NCI-H1436 (cell line): Measurements from ENCODE around the gene LEMD1.
A peak's percentile ranks its signal among the peaks of the same experiment; 100 is the strongest.
"Not testable (repeated sequence)": the region's sequence is repeated elsewhere in the genome, so short reads cannot be mapped to it uniquely, and the experiment has no call there.

Experiments
- DNase-seq: peaks from one replicate; lab custom pipeline; 2025; lab: John Stamatoyannopoulos, UW

LEMD1 gene

DNA sequence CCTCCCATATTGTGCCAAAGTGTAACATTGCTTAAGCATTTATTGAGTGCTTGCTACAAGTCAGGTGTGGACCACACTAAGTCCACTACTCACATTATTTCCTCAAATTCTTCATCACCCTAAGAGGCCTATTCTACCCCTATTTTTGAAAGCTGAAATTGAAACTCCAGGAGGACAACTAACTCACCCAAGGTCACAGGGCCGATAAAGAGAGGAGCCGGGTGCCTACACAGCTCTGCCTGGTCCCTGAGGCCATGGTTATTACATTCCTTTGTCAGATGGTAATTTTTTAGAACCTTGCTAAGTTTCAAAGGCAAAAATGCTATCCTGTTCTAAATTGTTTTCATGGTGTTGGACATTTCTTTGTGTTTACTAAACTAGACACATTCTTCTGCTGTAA, 41.0 kb downstream of the LEMD1 start:
- no peak for DNase-seq

DNA sequence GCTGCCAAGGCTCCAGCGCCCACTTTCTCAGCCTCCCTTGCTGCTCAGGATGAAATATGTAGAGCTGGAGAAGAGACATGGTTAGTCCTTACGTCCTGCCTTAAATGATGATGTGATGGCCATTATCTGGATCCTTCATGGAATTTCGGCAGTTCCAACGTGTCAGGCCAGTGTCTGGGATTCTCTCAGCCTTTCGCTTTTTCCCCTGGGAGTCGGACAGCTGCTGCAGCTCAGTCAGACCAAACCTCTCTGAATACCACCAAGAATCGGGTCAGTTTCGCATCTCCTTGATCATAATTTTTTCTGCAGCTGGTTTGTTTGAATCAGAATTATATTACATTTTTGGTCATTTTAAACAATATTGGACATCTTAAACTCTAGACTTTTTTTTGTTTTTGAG, 42.8 kb downstream of the LEMD1 start:
- DNase-seq: no peak

DNA sequence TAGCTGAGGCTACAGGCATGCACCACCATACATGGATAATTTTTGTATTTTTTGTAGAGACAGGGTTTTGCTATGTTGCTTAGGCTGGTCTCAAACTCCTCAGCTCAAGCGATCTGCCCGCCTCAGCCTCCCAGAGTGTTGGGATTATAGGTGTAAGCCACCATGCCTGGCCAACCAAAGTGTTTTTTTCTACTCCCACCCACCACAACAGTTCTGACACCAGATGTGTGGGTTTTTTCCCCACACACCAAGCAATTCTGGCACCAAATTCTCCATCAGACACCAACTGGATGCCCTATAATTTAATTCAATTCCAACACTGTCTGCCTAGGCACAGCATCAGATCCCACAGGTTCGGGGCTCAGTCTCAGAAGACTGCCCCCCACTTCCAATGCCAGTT, 44.5 kb downstream of the LEMD1 start:
- DNase-seq: no peak

DNA sequence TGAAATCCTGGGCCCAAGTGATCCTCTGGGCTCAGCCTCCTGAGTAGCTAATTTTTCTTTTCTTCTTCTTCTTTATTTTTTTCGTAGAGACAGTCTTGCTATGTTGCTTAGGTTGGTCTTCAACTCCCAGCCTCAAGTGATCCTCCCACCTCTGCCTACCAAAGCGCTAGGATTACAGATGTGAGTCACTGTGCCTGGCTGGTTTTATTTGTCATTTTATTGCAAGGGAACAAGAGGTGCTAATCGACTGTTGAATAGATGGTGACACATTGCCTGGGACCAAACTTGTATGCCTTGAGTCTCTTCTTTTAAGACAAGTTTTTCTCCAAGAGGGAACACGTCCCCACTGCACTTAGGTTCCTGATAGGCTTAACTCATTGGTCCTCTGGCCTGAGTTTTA, 45.1 kb downstream of the LEMD1 start:
- no peak for DNase-seq

DNA sequence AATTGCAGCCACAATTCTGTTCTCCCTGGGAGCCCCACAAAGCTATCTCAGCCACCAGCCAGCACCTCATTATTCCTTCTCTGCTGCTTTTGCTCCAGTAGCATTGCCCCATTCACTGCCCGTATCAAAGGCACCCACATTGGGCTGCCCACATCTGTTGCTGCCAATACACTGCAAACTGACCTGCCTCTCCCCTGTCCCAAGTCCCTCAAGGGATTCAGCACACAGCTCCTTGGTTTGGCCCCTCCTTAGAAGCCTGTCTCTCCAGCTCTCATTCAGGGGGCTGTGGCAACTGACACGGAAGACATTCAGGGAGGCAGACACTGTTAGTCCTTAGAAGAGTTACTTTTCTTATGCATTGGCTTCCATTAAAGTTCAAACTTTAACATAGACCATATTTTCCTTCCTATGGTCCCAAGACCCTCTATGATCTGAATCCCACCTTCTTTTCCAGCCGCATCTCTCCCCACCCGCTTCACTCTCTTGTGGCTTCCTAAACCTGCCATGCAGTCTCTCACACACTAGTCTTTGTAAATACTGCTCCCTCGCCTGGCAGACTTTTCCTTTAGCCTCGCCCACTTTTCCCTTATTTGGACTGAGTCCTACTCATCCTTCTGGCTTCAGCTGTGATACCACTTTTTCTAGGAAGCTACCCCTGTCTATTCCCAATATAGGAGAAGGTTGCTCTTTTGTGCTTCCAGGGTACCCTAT, 45.9 kb downstream of the LEMD1 start:
- no peak for DNase-seq

DNA sequence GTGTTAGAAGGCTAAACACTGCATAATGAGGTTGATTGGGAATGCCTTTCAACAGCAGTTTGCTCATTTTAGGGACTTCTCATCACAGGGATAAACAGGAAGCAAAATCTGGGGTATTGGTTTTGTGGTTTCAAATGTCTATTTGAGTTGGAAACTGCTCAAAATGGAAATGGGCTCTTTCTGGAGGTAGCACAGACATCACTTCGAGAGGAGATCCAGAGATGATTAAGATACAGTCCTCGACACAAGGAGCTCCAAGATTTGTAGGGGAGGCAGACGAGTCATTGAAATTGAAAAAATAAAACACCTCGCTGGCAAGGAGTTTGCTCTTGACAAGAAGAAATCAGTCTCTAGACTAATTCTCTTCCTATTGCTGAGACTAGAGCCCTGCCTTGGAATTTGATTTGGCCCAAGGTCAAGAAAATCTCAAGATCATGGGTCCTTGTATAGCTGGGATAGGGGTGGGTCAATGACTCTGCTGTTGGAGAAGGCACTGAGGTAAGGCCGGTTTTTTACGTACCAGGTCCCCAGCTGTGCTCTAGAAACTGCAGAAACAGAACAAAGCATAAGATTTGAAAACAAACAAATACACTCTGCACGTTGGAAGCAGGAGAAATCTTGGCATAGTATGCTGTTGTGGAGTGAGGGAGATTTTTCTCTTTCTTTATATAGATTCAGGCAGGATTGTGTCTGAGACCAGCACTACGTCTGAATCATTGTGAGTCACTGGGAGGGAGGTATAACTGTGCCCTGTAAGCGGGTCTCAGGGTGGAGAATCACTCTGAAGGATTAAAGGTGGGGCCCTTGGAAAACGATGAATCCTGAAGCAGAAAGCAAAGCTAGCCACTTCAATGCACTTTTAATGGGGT, 47.4 kb downstream of the LEMD1 start:
- no peak for DNase-seq

DNA sequence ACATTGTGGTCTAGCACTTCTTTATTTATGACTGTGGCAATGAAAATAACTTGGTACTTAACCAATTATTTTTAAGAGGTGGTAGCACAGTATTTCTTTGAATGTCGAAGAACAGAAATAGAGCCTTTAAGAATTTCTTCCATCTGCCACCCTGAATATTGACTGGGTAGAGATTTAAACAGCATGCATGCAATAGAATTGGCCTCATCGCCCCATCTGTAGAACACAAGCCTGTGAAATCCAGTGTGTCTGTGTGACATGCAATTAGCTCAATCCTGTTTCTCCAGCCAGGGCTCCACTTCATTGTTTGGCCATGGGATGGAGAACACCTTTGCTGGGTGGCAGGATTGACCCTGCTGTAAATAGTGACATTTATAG, 48.1 kb downstream of the LEMD1 start:
- DNase-seq: no peak

DNA sequence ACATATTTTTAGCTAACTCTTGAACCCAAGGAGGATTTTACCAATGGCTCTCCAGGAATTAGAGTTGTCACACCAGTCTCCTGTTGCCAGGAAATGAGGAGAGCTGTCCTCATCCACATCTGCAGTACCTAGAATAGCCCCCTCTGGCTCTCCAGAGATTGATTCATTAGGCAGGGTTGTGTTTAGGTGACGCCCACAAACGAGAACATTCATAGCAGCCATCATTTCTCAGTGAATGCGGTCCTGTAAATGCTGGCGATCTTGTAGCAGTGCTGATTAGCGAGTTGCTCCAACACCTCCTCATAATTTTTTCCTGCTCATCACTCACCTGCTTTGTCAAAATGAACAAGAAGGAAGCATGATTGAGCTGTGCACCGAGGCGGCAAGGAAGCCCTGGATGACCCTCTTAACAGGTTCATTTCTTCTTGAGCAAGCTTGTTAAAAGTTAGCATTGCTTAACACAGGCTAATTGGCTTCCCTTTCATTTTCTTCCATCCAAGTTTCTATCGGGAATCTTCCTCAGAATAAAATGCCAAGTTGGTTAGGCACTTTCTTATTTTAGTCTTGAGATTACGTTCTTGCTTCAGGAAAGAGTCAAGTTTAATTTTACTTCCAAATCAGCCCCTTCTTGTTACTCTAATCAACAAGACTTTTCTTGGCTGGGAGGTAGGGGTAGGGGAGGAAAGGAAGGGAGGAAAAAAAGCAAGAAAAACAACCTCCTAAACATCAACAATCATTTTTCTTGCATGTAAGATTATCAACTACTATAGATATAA, 48.6 kb downstream of the LEMD1 start:
- DNase-seq: no peak

DNA sequence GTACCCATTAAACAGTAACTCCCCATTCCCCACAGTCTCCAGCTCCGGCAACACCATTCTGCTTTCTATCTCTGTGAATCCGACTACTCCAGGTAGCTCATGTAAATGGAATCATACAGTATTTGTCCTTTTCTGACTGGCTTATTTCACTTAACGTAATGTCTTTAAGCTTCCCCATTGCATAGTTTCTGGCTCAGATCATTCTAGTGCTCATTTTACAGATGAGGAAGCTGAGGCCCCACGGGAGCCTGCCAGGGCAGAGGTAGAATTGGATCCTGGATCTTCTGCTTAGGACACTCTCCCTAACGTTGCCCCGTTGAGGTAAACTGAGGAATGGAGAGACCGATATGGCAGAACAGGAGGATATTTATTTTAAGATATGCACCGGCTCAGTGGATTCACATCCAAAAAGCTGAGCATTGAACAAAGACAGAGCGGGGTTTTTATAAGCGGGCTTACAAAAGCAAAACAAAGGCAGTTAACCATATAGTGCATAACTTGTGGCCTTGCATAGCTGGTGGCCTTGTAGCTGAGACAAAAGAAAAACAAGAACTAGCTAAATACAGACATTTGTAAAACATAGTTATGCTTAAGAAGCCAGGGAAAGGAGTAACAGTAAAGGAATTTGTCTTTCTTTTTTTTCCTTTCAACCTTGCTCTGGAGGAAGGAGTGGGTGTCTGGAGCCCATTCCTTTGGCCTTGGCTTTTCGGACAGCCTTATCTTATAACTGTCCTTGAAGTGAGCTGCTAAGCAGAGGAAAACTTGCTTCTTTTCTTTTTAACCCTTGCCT, 49.8 kb downstream of the LEMD1 start:
- no peak for DNase-seq

DNA sequence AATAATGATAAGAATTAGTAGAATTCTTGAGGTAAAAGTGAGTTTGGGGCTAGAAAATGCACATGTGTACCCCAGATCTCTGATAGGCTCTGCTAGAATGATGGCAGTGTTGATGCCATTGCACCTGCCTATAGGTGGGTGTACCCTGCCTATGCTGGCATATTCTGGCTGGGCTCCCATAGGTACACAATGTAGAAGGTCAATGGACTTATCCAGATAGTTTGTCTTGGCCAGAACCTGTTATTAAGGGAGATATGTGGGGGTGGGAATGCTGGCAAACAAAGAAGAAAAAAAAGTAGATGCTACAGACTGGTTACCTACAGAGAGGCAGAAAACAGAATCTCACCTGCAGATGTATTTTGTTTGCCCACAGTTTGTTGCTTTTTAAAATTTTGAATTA, 51.1 kb downstream of the LEMD1 start:
- no peak for DNase-seq

DNA sequence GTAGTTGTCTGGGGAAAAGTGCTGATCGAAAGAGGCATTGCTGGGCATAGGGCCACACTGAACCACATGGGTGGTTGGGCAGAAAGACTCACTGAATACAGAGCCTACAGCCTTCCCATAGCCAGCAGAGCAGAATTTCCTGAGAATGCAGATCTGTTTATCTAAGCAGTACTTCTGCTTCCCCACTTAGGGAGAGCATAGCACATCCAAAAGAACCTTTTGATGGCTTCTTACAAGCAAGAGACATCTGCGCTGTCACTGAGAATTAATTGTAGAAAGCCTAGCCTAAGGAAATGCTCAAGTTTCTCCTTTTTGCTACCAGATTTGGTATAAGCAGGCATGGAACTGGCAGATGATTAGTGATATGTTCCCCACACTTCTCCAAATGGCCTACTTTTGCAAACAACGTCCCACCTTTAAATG, 52.1 kb downstream of the LEMD1 start:
- no peak for DNase-seq

DNA sequence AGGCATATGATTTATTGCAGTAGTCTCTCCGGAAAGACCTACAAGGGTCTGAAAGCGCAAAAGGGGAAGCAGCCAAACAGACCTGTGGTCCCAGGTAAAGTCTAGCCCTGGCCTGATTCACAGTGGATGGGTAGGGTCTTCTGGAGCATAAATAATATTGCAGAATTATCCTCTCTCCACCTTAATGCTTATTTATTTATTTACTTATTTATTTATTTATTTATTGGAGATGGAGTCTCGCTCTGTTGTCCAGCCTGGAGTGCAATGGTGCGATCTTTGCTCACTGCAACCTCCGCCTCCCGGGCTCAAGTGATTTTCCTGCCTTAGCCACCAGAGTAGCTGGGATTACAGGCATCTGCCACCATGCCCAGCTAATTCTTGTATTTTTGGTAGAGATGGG, 53.4 kb downstream of the LEMD1 start:
- no peak for DNase-seq

DNA sequence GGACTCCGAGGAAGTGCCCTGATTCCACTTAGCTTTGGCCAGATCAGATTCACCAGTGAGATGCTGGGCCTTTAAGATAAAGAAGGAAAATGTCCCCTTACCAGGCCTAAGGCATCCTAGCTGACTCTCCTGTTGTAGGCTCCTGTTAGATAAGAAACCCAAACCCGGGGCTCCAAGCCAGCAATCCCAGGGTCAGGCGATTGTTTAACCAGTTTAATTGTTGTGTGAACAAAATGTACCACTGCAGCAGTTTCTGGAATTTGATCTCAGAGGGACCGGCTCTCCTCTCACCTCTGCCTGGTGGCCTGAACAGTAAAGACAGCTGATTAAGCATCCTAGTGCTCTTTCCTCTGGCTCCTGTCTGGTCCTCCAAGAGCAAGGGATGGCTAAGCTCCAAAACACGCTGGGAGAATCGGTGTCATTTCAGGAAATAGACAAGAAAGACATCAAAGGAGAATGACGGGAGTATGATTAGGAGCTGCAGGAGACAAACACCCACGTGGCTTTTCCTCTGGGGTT, 55.9 kb downstream of the LEMD1 start:
- peak; percentile 15 for DNase-seq

DNA sequence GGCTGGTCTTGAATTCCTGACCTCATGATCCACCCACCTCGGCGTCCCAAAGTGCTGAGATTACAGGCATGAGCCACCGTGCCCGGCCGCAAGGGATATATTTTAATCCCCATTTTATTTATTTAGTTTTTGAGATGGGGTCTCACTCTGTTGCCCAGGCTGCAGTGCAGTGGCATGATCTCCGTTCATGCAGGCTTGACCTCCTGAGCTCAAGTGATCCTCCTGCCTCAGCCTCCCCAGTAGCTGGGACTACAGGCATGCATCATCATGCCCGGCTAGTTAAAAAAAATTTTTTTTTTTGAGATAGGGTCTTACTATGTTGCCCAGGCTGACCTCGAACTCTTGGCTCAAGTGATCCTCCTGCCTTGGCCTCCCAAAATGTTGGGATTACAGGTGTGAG, 56.8 kb downstream of the LEMD1 start:
- not testable (repeated sequence) for DNase-seq

DNA sequence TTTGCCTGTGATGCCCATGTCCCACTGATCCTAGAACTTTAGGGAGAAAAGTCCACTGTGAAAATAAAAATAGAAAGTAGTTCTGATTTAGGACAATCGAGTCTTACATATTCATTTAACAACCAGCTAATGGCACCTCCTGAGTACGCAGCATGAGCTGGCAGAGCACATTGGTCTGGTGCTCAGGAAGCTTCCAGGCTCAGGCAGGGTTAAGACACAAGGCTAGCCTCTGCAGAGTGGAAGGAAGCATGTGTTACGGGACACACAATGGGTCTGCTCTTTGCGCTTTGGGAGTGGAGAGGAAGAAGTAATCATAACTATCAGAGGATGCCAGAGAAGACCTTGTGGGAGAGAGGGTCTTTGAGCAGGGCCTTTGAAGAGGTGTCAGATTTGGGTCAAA, 61.0 kb downstream of the LEMD1 start:
- DNase-seq: no peak

DNA sequence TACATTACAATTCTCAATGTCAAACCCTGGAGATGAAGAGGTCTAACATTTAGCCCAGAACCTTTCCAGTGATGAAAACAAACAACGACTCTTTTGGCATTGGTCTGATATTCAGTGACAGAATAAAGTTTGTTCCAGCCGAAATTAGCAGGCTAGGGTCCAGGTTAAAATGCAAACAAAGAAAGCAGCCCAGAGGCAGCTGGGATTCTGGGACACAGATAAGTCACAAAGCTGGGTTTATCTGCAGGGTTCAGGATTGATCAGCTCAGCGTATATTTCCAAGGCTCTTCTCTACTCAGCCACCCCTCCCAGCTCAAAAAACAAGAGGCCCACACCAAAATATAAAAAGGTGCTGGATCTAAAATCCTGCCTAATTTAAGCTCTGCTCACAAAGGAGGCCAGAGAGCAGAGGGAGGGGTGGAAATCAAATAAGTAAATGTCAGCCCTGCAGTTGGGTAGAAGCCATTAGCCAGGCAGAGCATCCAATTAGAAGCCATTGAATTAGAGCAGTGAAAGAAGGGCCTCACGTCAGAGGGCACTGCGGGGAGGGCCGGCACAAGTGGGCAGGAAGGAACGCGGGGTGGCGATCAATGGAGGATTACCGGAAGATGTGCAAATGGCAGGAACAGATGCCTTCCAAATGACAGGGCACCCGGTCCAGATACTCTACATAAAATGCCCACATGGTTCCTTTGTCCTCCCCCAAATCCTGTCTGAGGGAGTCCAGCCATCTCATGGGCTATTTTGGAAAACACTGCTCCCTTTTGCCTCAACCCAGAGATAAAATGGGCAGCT, 61.9 kb downstream of the LEMD1 start:
- peak; percentile 89 for DNase-seq

DNA sequence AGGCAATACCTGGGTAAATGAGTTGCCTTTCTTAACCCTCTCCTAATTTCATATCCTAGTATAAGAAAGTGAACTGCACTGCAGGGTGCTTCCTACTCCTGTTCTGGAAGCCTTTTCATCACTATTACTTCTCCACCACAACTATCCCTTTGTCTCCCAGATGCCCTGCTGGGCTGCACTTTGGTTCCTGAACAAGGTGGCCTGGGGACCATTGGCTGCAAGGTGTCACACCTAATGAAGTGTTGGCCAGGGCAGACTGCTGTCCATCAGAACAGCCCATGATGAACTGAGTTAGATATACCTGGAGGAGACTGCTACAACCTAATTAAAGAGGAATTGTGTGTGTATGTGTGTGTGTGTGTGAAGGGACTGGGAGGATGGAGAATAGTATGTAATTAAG, 63.3 kb downstream of the LEMD1 start:
- DNase-seq: peak; percentile 17

DNA sequence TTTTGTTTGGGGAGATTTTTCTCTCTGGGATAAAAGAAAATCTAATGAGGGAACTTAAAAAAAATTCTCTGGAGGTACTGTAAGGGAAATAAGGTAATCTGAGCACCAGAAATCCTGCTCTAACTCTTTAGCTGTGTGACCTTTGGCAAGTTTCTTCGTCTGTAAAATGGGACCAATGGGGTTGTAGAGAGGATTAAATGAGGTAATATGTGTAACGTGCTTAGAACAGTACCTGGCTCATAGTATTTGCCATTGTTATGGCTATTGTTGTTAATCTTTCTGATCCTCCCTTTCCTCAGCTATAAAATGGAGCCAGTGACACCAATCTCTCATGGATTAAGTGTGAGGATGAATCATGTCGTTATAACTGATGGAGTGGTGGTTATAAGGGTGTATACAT, 64.3 kb downstream of the LEMD1 start:
- DNase-seq: no peak

DNA sequence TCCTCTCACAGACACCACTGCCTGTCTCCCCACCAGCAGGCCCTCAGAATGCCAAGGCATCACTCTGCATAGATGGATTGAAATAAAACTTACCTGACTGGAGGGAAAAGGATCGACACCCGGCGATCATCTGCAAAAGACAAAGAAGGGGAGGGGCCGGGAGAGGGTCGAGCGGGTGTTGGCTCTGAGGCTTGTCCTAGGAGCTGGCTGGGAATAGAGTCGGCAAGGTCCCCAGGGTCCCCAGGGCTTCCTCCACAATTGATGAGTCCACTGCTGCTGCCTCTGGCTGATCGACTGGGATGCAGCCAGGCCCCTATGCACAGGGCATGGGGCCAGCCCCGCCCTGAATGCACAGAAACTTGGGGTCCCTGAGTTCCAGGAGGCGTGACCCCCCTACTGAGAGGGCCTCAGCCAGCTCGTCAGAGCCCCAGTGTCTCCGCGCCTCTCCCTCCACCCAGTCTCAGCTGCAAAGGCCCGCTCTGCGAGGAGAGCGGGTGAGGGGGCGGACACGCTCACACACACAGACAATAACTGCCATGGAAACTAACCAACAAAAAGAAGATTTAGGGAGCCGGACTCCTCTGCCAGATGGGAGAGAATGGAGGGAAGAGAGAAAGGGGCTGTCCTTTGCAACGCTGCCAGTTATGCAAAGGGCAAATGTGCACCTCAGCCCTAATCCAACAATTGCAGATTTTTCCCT, 65.3 kb downstream of the LEMD1 start, which contains the start of gene KLHDC8A:
Gene KLHDC8A, minus strand, starts transcription at position 483 of the 700 bp plus-strand sequence. CDS start 13,318 bp downstream, outside the sequence.
- DNase-seq: peak; percentile 47

DNA sequence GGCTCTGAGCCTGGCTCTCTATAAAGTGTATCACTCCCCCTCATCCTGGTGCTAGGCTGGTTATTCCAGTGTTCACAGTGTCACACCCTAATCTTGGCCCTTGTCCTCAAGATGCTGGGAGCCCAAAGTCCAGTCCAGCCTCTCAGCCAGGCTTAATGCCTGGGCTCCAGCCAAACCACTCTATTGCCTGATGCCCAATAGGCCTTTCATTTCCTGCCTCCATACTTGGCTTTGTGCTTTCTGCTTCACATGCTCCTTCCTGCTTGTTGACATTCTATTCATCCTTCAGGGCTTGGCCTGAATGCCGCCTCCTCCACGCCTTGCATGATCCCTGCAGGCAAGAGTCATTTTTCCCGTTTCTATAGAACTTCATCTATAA, 66.8 kb downstream of the LEMD1 start:
- DNase-seq: no peak
